GM21528 (cell line): ENCODE measurements around the gene AADACL4.

Experiments used
- ATAC-seq: cut with Tn5 transposase; IDR thresholded peaks from one replicate; pipeline ENCODE4 v1.9.1; 2021; ENCODE audit warnings: mild to moderate bottlenecking, moderate library complexity; ENCODE audit not compliant: unreplicated experiment, low FRiP score

AADACL4 gene

GRCh38 chr1:12643785-12644184 lies at the start of gene AADACL4:
TSS of gene AADACL4 (plus strand) at chr1:12644085. CDS start at chr1:12644547, 462 bp downstream.
- no peak for ATAC-seq

DNA sequence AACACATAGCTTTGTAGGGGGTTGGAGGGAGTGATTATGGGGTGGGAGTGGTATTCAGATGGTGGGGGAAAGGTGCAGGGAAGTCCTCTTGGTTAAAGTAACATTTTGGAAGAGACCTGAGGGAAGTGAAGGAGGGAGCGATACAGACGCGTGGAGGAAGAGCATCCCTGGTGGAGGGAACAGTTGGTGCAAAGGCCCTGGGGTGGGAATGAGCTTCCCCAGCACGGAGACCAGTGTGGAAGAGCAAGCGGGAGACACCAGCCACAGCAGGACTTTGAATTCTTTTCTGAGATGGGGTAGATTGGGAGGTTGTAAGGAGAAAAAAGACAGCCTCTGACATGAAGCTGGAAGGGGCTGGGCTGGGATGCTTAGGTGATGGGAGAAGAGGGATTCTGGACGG lies 49.4 kb upstream of the AADACL4 start:
- ATAC-seq, result no peak

GRCh38 chr1:12594966-12595756 lies 48.7 kb upstream of the AADACL4 start:
- no peak for ATAC-seq

- ATAC-seq, result no peak
Measured at GRCh38 chr1:12595757-12596006, 48.2 kb upstream of the AADACL4 start.

DNA sequence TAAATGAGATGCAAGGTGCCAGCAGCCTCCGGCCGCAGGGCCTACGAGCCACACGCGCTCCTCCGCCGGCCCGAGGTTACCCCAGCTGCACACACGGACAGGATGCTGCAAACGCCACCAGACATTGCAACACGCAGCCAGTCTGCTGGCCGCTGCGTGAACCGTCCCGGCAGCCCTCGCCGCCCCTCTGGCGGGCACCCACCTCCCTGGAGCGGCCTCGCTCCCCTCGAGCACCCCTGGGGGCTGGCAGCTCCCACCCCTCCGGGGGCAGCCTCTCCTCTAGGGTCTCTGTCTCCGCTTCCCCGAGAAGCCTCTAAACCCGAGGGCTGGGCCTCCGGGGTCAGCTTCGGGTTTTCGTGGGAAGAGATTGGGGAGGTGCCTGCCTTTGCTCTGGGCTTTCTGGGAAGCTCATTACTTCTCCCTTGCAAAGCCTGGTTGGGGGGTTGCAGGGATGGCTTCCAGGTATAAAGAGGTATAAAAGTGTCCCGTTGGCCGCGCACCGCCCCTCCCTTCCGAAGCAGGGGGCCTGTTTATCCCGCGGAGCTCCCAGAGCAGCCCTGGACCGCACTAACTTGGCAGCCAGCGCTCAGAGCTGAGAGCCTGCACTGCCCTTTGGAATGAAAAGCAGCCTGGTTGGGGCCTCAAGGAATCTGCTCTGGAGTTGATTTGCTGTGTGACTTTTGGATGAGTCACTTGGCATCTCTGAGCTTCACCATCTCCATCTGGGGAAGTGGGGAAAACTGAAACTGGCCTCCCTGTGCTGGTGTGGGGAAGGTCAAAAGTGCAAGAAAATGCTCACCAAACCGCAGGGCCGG lies 47.7 kb upstream of the AADACL4 start:
- ATAC-seq, result no peak

DNA sequence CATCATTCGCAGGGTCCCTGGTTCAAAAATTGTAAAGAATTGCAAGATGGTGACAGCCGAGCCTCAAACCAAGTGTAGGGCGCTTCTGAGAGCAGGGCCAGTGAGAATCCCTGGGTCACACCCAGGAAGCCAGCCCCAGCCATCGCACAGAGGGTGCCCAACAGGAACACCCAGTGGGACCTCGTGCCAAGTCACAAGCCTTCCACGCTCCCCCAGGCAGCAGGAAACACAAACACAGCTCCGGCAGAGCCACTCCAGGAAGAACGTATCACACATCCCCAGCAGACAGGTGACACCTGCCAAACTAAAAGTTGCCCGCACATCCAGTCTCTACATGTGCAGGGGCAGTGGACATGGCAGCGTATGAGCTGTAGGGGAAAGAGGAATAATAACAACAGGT lies 46.1 kb upstream of the AADACL4 start:
- ATAC-seq, result no peak

DNA sequence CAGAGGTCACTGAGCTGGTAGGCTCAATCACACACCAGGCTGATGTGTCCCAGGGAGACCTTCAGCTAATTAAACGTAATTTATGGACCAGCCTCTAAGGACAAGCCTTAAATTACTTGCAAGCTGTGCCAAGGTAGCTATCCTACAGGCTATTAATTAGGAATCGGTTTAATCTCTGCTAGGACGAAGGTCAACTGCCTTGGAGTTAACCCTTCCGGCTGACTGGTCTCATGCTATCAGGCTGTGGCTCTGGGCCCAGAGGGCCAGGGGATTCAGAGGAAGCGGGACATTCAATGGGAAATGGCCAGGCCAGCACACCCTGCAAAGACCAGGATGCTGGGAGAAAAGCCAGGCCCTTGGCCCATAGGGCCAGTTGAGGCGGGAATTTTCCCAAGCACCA lies 44.9 kb upstream of the AADACL4 start:
- no peak for ATAC-seq

- ATAC-seq, result no peak
Measured at GRCh38 chr1:12599657-12600056, 44.2 kb upstream of the AADACL4 start.

- ATAC-seq, result no peak
Measured at GRCh38 chr1:12600335-12600734, 43.5 kb upstream of the AADACL4 start.

DNA sequence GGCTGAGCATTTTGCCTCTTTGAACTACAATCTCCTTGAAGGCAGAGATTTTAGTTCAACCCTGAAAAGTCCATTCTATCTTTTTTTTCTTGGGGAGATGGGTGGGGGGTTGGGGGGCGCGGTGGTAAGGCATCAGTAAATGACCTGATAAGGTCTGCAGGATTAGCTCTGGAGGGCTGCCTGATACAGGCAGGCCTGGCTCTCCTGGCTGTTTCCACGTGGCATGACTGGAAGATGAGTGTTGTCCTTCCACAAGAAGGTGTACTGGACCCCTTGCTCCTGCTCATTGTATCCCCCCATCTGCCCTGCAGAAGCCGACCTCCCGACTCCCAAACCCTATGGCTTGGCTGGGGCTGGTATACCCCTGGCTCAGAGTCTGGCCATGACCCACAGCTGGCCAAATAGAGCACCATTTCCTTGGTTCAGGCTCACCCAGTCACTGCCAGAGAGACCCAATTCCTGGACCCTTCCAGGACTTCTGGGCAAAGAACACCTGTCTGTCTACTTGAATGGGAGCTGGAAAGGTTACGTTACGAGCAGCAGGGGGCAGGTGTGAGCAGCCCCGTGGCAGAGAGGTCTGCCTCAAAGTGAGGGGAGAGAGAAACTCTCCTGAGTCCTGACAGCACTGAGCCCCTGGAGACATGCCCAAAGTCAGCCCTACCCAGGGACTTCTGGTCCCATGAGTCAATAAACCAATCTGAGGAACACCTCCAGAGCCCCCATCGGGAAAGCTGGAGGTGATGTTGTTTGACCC lies 42.8 kb upstream of the AADACL4 start:
- ATAC-seq, result no peak

- no peak for ATAC-seq
Measured at GRCh38 chr1:12601700-12602658, 41.9 kb upstream of the AADACL4 start.

GRCh38 chr1:12602659-12603024 lies 41.2 kb upstream of the AADACL4 start:
- no peak for ATAC-seq

DNA sequence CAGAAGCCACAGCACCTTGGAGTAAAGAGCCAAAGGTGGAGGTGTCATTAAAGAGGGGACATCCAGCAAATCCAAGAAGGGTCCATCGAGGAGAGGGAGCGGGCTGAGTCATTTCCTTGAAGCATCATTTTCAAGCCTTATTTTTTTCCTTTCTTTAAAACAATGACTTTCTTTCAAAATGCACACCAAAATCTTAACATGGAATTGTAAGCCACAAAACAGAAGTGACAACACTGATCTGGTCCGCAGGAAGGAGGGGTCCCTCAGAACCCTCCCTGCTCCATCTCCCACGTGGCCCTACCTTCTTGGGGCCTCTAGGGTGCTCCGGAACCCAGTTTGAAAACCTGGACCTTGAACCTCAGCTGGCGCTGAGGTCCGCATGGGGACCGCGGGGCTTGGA lies 40.7 kb upstream of the AADACL4 start:
- ATAC-seq, result no peak

DNA sequence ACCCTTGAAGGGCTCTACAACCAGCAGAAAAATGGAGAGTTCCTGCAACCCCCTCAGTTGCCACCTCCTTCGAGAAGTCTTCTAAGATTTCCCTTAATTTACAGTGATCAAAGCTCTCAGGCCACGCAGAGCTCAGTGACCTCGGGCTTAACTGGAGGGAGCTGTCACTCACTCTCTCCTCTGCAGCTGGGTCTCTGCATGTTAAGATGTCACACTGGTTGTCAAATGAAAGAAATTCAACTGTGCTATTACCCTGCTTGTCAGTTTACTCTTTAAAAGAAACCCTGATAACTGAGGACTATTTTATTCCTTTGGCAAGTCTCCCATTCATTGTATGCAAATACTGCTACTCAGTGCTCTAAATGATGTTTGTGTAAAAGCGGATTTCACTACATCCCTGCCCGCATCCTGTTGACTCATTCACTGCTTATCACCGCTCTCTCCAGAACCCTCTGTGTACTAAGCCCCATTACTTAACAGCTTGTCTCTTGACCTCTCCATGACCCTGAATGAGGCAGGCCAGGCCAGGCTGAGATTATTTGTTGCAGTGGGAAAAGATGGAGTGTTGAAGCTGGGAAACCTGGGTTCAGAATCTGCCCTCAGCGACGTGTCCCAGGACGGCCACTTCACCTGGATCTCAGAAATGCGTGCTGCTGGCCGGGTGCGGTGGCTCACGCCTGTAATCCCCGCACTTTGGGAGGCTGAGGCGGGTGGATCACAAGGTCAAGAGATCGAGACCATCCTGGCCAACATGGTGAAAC lies 39.6 kb upstream of the AADACL4 start:
- ATAC-seq, result peak; percentile 61

DNA sequence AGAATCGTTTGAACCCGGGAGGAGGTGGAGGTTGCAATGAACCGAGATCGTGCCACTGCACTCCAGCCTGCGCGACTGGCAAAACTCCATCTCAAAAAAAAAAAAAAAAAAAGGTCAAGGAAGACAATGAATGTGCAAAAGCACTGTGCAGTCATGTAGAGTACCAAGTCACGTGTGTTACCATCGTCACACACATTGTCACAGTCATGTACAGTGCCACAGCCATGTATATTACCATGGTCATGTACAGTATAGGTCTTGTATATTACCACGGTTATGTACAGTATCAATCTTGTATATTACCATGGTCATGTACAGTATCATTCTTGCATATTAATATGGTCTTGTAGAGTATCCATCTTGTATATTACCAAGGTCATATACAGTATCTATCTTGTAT lies 38.9 kb upstream of the AADACL4 start:
- ATAC-seq, result no peak

DNA sequence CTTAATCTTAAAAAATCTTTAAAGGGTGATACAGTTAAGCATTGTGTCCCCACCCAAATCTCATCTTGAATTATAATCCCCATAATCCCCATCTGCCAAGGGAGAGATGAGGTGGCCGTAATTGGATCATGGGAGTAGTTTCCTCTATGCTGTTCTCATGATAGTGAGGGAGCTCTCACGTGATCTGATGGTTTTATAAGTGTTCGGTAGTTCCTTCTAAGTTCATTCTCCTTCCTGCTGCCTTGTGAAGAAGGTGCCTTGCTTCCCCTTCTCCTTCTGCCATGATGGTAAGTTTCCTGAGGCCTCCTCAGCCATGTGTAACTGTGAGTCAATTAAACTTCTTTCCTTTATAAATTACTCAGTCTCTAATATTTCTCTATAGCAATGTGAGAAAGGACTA lies 36.6 kb upstream of the AADACL4 start:
- no peak for ATAC-seq

DNA sequence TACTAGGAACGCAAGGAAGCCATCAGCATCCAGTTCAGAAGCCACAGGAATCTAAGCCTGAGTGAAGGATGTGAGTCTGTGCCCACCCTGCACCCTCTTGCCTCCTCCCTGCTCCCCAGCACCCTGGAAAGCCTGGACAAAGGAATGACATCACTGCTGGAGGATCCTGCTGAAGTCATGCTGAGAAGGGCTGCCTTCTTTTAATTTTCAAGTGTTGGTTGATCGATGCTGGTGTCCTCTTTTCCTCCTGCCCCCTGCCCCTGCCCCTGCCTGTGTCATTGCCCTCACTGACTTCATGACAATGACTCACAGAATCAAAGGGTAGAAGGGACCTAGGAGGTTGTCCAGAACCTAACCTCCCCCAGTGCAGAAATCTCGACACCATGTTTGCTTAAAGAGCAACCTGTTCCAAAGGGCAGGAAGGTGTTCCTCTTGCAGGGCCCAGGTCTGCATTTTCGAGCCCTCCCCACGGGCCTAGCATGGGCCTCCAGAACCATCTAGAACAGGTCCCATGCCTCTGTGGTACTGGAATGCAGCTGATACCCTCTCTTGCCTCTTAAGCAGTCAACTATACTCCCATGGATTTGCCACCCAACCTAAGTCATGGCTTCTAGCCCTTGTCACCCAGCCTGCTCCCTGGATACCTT lies 35.5 kb upstream of the AADACL4 start:
- ATAC-seq, result no peak

- no peak for ATAC-seq
Measured at GRCh38 chr1:12609469-12610003, 34.3 kb upstream of the AADACL4 start.
